ENCODE results near the gene TSPEAR.

Gene TSPEAR

GRCh38 chr21:44708213-44708865 is 3.0 kb downstream of the TSPEAR start:
- 0 out of 2 replicates have a peak overlapping the region, but pooled peaks have one; percentile 6 for H3K9ac ChIP-seq (ENCODE audit: low read depth, low read length)
- H3K36me3 ChIP-seq (ENCODE audit: control insufficient read depth, insufficient read depth, low read length) = no peaks in the 10 kb centered on the region
- H3K4me3 ChIP-seq (ENCODE audit: low read depth, low read length) = peak overlapping the region; percentile 52
- H3K27ac ChIP-seq (ENCODE audit: low read depth, low read length) = no peak overlapping the region
- peaks cover 71% of the 10 kb centered on the region for H3K27me3 ChIP-seq (ENCODE audit: control insufficient read depth, insufficient read depth, low read length)
- peaks cover 74% of the 10 kb centered on the region for H3K4me1 ChIP-seq (ENCODE audit: control insufficient read depth, insufficient read depth, low read length)
- no peaks in the 10 kb centered on the region for H3K9me3 ChIP-seq (ENCODE audit: control insufficient read depth, insufficient read depth, low read length)

GRCh38 chr21:44706706-44707581 is 4.4 kb downstream of the TSPEAR start:
- peaks cover 77% of the 10 kb centered on the region for H3K4me1 ChIP-seq (ENCODE audit: control insufficient read depth, insufficient read depth, low read length)
- peak overlapping the region; percentile 15; the same call in 1 of the 2 replicates for H3K9ac ChIP-seq (ENCODE audit: low read depth, low read length)
- no peaks in the 10 kb centered on the region for H3K36me3 ChIP-seq (ENCODE audit: control insufficient read depth, insufficient read depth, low read length)
- H3K27ac ChIP-seq (ENCODE audit: low read depth, low read length) = peak overlapping the region; percentile 14
- H3K9me3 ChIP-seq (ENCODE audit: control insufficient read depth, insufficient read depth, low read length) = no peaks in the 10 kb centered on the region
- H3K27me3 ChIP-seq (ENCODE audit: control insufficient read depth, insufficient read depth, low read length) = peaks cover 57% of the 10 kb centered on the region
- H3K4me3 ChIP-seq (ENCODE audit: low read depth, low read length) = peak overlapping the region; percentile 56

GRCh38 chr21:44706026-44706705 is 5.2 kb downstream of the TSPEAR start:
- no peaks in the 10 kb centered on the region for H3K9me3 ChIP-seq (ENCODE audit: control insufficient read depth, insufficient read depth, low read length)
- H3K4me3 ChIP-seq (ENCODE audit: low read depth, low read length) = peak overlapping the region; percentile 56
- H3K9ac ChIP-seq (ENCODE audit: low read depth, low read length) = peak overlapping the region; percentile 15; the same call in 1 of the 2 replicates
- peaks cover 79% of the 10 kb centered on the region for H3K4me1 ChIP-seq (ENCODE audit: control insufficient read depth, insufficient read depth, low read length)
- H3K36me3 ChIP-seq (ENCODE audit: control insufficient read depth, insufficient read depth, low read length) = no peaks in the 10 kb centered on the region
- H3K27me3 ChIP-seq (ENCODE audit: control insufficient read depth, insufficient read depth, low read length) = peaks cover 50% of the 10 kb centered on the region
- peak overlapping the region; percentile 63 for H3K27ac ChIP-seq (ENCODE audit: low read depth, low read length)

- peak overlapping the region; percentile 34; the same call in 1 of the 2 replicates for H3K4me3 ChIP-seq (ENCODE audit: low read depth, low read length)
- no peaks in the 10 kb centered on the region for H3K9me3 ChIP-seq (ENCODE audit: control insufficient read depth, insufficient read depth, low read length)
- H3K27ac ChIP-seq (ENCODE audit: low read depth, low read length) = peak overlapping the region; percentile 57
- no peaks in the 10 kb centered on the region for H3K36me3 ChIP-seq (ENCODE audit: control insufficient read depth, insufficient read depth, low read length)
- peaks cover 34% of the 10 kb centered on the region for H3K27me3 ChIP-seq (ENCODE audit: control insufficient read depth, insufficient read depth, low read length)
- H3K9ac ChIP-seq (ENCODE audit: low read depth, low read length) = no peak overlapping the region
- peaks cover 67% of the 10 kb centered on the region for H3K4me1 ChIP-seq (ENCODE audit: control insufficient read depth, insufficient read depth, low read length)
Observed at GRCh38 chr21:44704636-44705001, 6.8 kb downstream of the TSPEAR start.

- peak overlapping the region; percentile 57 for H3K27ac ChIP-seq (ENCODE audit: low read depth, low read length)
- H3K27me3 ChIP-seq (ENCODE audit: control insufficient read depth, insufficient read depth, low read length) = peaks cover 28% of the 10 kb centered on the region
- H3K9me3 ChIP-seq (ENCODE audit: control insufficient read depth, insufficient read depth, low read length) = no peaks in the 10 kb centered on the region
- no peak overlapping the region for H3K9ac ChIP-seq (ENCODE audit: low read depth, low read length)
- peaks cover 65% of the 10 kb centered on the region for H3K4me1 ChIP-seq (ENCODE audit: control insufficient read depth, insufficient read depth, low read length)
- H3K36me3 ChIP-seq (ENCODE audit: control insufficient read depth, insufficient read depth, low read length) = no peaks in the 10 kb centered on the region
- peak overlapping the region; percentile 34; the same call in 1 of the 2 replicates for H3K4me3 ChIP-seq (ENCODE audit: low read depth, low read length)
Observed at GRCh38 chr21:44703731-44704635, 7.4 kb downstream of the TSPEAR start.

GRCh38 chr21:44702973-44703730 is 8.2 kb downstream of the TSPEAR start:
- no peak overlapping the region for H3K4me3 ChIP-seq (ENCODE audit: low read depth, low read length)
- no peaks in the 10 kb centered on the region for H3K9me3 ChIP-seq (ENCODE audit: control insufficient read depth, insufficient read depth, low read length)
- H3K36me3 ChIP-seq (ENCODE audit: control insufficient read depth, insufficient read depth, low read length) = no peaks in the 10 kb centered on the region
- peaks cover 60% of the 10 kb centered on the region for H3K4me1 ChIP-seq (ENCODE audit: control insufficient read depth, insufficient read depth, low read length)
- H3K27me3 ChIP-seq (ENCODE audit: control insufficient read depth, insufficient read depth, low read length) = peaks cover 20% of the 10 kb centered on the region
- H3K27ac ChIP-seq (ENCODE audit: low read depth, low read length) = no peak overlapping the region
- H3K9ac ChIP-seq (ENCODE audit: low read depth, low read length) = no peak overlapping the region

- Histone ChIP-seq H3K27me3 (ENCODE audit: control insufficient read depth, insufficient read depth, low read length) (peaks cover 13% of the 10 kb centered on the region), H3K4me3 (ENCODE audit: low read depth, low read length) (no peak overlapping the region), H3K4me1 (ENCODE audit: control insufficient read depth, insufficient read depth, low read length) (peaks cover 62% of the 10 kb centered on the region), H3K27ac (ENCODE audit: low read depth, low read length) (no peak overlapping the region), H3K36me3 (ENCODE audit: control insufficient read depth, insufficient read depth, low read length) (no peaks in the 10 kb centered on the region), H3K9me3 (ENCODE audit: control insufficient read depth, insufficient read depth, low read length) (no peaks in the 10 kb centered on the region), H3K9ac (ENCODE audit: low read depth, low read length) (no peak overlapping the region)
Observed at GRCh38 chr21:44702111-44702972, 9.0 kb downstream of the TSPEAR start.

- Histone ChIP-seq H3K9ac (ENCODE audit: low read depth, low read length) (no peak overlapping the region), H3K4me1 (ENCODE audit: control insufficient read depth, insufficient read depth, low read length) (peaks cover 63% of the 10 kb centered on the region), H3K36me3 (ENCODE audit: control insufficient read depth, insufficient read depth, low read length) (no peaks in the 10 kb centered on the region), H3K9me3 (ENCODE audit: control insufficient read depth, insufficient read depth, low read length) (no peaks in the 10 kb centered on the region), H3K4me3 (ENCODE audit: low read depth, low read length) (no peak overlapping the region), H3K27me3 (ENCODE audit: control insufficient read depth, insufficient read depth, low read length) (peaks cover 6% of the 10 kb centered on the region), H3K27ac (ENCODE audit: low read depth, low read length) (no peak overlapping the region)
Observed at GRCh38 chr21:44701541-44701940, 9.8 kb downstream of the TSPEAR start.

- Histone ChIP-seq H3K9me3 (ENCODE audit: control insufficient read depth, insufficient read depth, low read length) (no peaks in the 10 kb centered on the region), H3K9ac (ENCODE audit: low read depth, low read length) (no peak overlapping the region), H3K27me3 (ENCODE audit: control insufficient read depth, insufficient read depth, low read length) (peaks cover 1% of the 10 kb centered on the region), H3K36me3 (ENCODE audit: control insufficient read depth, insufficient read depth, low read length) (no peaks in the 10 kb centered on the region), H3K4me3 (ENCODE audit: low read depth, low read length) (no peak overlapping the region), H3K27ac (ENCODE audit: low read depth, low read length) (no peak overlapping the region), H3K4me1 (ENCODE audit: control insufficient read depth, insufficient read depth, low read length) (peaks cover 58% of the 10 kb centered on the region)
Observed at GRCh38 chr21:44701023-44701400, 10.4 kb downstream of the TSPEAR start.

Data from HUES48 (cell line).